Prostate gland (tissue), 2 donors: ENCODE results near the gene CYS1. TPM values are rescaled to one million over a fixed set of nuclear protein-coding genes. Genes with fewer than 3 reads are reported as not detected.

Experiments
- DNase-seq: peaks from one replicate; pipeline ENCODE4 v3.0.0-alpha.2; 2019; ENCODE audit warnings: low spot score
- H3K27ac ChIP-seq, 2 donors: fragments of 200-600 bp; sonication (generic); 2 replicates each; pipeline ENCODE4 v1.5.1; 2017 to 2019
- H3K27me3 ChIP-seq: fragments of 200-600 bp; sonication (generic); replicated peaks from 2 replicates; pipeline ENCODE4 v1.5.1; 2019; ENCODE audit not compliant: insufficient read depth
- H3K36me3 ChIP-seq, 2 donors: fragments of 200-600 bp; sonication (generic); 1 replicate in 1 of 2; 2 replicates in 1 of 2; pipeline versions ENCODE4 v1.5.1 to v1.8.1; 2017 to 2019
- H3K4me1 ChIP-seq: fragments of 200-600 bp; sonication (generic); replicated peaks from 2 replicates; pipeline ENCODE4 v1.5.1; 2019
- H3K4me3 ChIP-seq, 2 donors: fragments of 200-600 bp; sonication (generic); 2 replicates each; pipeline ENCODE4 v1.5.1; 2017 to 2019
- H3K9me3 ChIP-seq: fragments of 200-600 bp; sonication (generic); 2 replicates; pipeline ENCODE4 v1.5.1; 2017
- CTCF ChIP-seq, 4 experiments: fragments of 200-600 bp in 2 of 4; fragments of 450-650 bp in 2 of 4; sonication (generic) in 2 of 4; IDR thresholded peaks; 1 replicate in 3 of 4; 2 replicates in 1 of 4; pipeline ENCODE4 v1.5.1; 2016 to 2019; ENCODE audit warnings: antibody characterized with exemption in 4 of 4, mild to moderate bottlenecking in 2 of 4, moderate library complexity in 2 of 4
- POLR2A ChIP-seq: fragments of 450-650 bp; IDR thresholded peaks from one replicate; pipeline ENCODE4 v1.6.1; 2016; ENCODE audit warnings: antibody characterized with exemption, mild to moderate bottlenecking
- POLR2AphosphoS5 ChIP-seq: sonication (generic); formaldehyde crosslinking; IDR thresholded peaks from one replicate; pipeline ENCODE4 v1.6.1; 2017; ENCODE audit warnings: antibody characterized with exemption
- WGBS: methylation state at CpG from one replicate; pipeline ENCODE4 v1.1.5; 2018; 5-methylcytosine and 5-hydroxymethylcytosine counted together
- intact Hi-C: fragments of 100-400 bp; cut with DNase I; formaldehyde crosslinking; loops from one replicate; pipeline ENCODE4 v1.14.2; 2022
- total RNA-seq, 2 donors: library from RNA; depleted of rRNA; stranded (reverse); fragments of >200 nt; gene quantifications; one replicate each; pipeline ENCODE4 v1.1.0, GENCODE V29; 2016

Gene CYS1
- total RNA-seq, 2 donors from 2014 or later: 1.5 to 5.2 TPM

GRCh38 chr2:10009811-10010781, 70.1 kb downstream of the CYS1 start:
- intact Hi-C loops: no loop called here
- no peak for TF ChIP-seq POLR2A
- peak; percentile 31 for TF ChIP-seq POLR2AphosphoS5

GRCh38 chr2:10009271-10009810, 70.9 kb downstream of the CYS1 start:
- intact Hi-C loops: no loop called here
- Histone ChIP-seq H3K4me1 (no peaks in the 10 kb centered on the region), H3K9me3 (no peaks in the 10 kb centered on the region), H3K4me3 (no peak overlapping the region), H3K27ac (no peak overlapping the region), H3K36me3 (no peaks in the 10 kb centered on the region), H3K27me3 (no peaks in the 10 kb centered on the region)
- WGBS: 89% methylated on average over 16 of the region's 19 CpGs
- TF ChIP-seq POLR2AphosphoS5 (no peak), POLR2A (no peak), CTCF (IDR thresholded peaks at IDR 0.05) (no peak)
- no peak for DNase-seq

More at GRCh38 chr2:10009811-10010781, 70.1 kb downstream of the CYS1 start:
- H3K36me3 ChIP-seq: no peaks in the 10 kb centered on the region
- no peaks in the 10 kb centered on the region for H3K4me1 ChIP-seq
- H3K9me3 ChIP-seq: no peaks in the 10 kb centered on the region
- H3K27me3 ChIP-seq: no peaks in the 10 kb centered on the region
- DNase-seq: no peak
- WGBS: 70% methylated on average over 36 of the region's 36 CpGs
- no peak overlapping the region for H3K4me3 ChIP-seq
- no peak overlapping the region for H3K27ac ChIP-seq

- 95% methylated on average over 9 of the region's 9 CpGs for WGBS
- Histone ChIP-seq H3K27ac (no peak overlapping the region), H3K9me3 (no peaks in the 10 kb centered on the region), H3K4me3 (no peak overlapping the region), H3K36me3 (no peaks in the 10 kb centered on the region), H3K4me1 (no peaks in the 10 kb centered on the region), H3K27me3 (no peaks in the 10 kb centered on the region)
- TF ChIP-seq POLR2A: no peak
- no peak for TF ChIP-seq CTCF (IDR thresholded peaks at IDR 0.05)
- TF ChIP-seq POLR2AphosphoS5: no peak
- DNase-seq: no peak
- intact Hi-C loops: no loop called here
These were observed 71.4 kb downstream of the CYS1 start for GRCh38 chr2:10008809-10009176.

GRCh38 chr2:10007921-10008808, 72.0 kb downstream of the CYS1 start:
- Histone ChIP-seq H3K9me3 (no peaks in the 10 kb centered on the region), H3K27ac (no peak overlapping the region), H3K36me3 (no peaks in the 10 kb centered on the region), H3K4me1 (no peaks in the 10 kb centered on the region), H3K4me3 (no peak overlapping the region), H3K27me3 (no peaks in the 10 kb centered on the region)
- WGBS: 87% methylated on average over 22 of the region's 22 CpGs
- DNase-seq: no peak
- intact Hi-C loops: no loop called here
- TF ChIP-seq POLR2AphosphoS5: no peak
- no peak for TF ChIP-seq POLR2A
- TF ChIP-seq CTCF (IDR thresholded peaks at IDR 0.05): no peak

- Histone ChIP-seq H3K36me3 (no peaks in the 10 kb centered on the region), H3K4me3 (no peak overlapping the region), H3K4me1 (no peaks in the 10 kb centered on the region), H3K27ac (no peak overlapping the region), H3K27me3 (no peaks in the 10 kb centered on the region), H3K9me3 (no peaks in the 10 kb centered on the region)
- 79% methylated on average over 9 of the region's 9 CpGs for WGBS
- TF ChIP-seq POLR2AphosphoS5 (no peak), CTCF (IDR thresholded peaks at IDR 0.05) (no peak)
- intact Hi-C loops: no loop called here
- no peak for DNase-seq
These were observed 72.8 kb downstream of the CYS1 start for GRCh38 chr2:10007435-10007834.
